ENCODE results near the gene PQBP1.

DNA sequence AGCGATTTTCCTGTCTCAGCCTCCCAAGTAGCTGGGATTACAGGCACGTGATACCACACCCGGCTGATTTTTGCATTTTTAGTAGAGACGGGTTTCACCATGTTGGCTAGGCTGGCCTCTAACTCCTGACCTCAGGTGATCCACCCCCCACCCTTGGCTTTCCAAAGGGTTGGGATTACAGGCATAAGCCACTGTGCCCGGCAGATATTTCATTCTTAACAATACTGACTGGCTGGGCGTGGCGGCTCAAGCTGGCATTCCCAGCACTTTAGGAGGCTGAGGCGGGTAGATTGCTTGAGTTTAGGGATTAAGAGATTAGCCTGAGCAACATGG is 1.3 kb downstream of the PQBP1 start:
- no peak for TF ChIP-seq POLR2A (IDR thresholded peaks at IDR 0.05)
- no peak for TF ChIP-seq CTCF (IDR thresholded peaks at IDR 0.05)
- TF ChIP-seq POLR2AphosphoS5 (IDR thresholded peaks at IDR 0.05), result no peak

Measured in prostate gland (tissue), 2 donors.